Subcutaneous abdominal adipose tissue (tissue), 5 donors: ENCODE measurements around the gene GTF2F2.
A peak's percentile ranks its signal among the peaks of the same experiment; 100 is the strongest.

Experiments
- H3K27ac ChIP-seq: one replicate; pipeline ENCODE4 v1.7.0; 2013; ENCODE audit warnings: low read depth, mild to moderate bottlenecking, inconsistent platforms, low read length, moderate library complexity
- H3K27me3 ChIP-seq, 5 donors: one replicate each; pipeline ENCODE4 v1.7.0; 2013; ENCODE audit warnings: low read length in 5 of 5, inconsistent platforms in 1 of 5; ENCODE audit not compliant: control insufficient read depth in 5 of 5, insufficient read depth in 4 of 5
- H3K36me3 ChIP-seq, 5 donors: one replicate each; pipeline ENCODE4 v1.7.0; 2013; ENCODE audit warnings: low read length in 5 of 5; ENCODE audit not compliant: control insufficient read depth in 5 of 5, insufficient read depth in 5 of 5
- H3K4me1 ChIP-seq, 5 donors: one replicate each; pipeline ENCODE4 v1.7.0; 2013; ENCODE audit warnings: low read length in 5 of 5, mild to moderate bottlenecking in 3 of 5, moderate library complexity in 1 of 5; ENCODE audit not compliant: control insufficient read depth in 5 of 5, insufficient read depth in 5 of 5
- H3K4me3 ChIP-seq, 5 donors: one replicate each; pipeline ENCODE4 v1.7.0; 2013; ENCODE audit warnings: low read length in 5 of 5, low read depth in 1 of 5
- H3K9ac ChIP-seq, 5 donors: one replicate each; pipeline ENCODE4 v1.7.0; 2013; ENCODE audit warnings: low read length in 5 of 5, mild to moderate bottlenecking in 4 of 5, moderate library complexity in 3 of 5
- H3K9me3 ChIP-seq, 5 donors: one replicate each; pipeline ENCODE4 v1.7.0; 2013; ENCODE audit warnings: low read length in 5 of 5; ENCODE audit not compliant: control insufficient read depth in 5 of 5
- donor health status: healthy.
- donor health status: healthy.
- donor health status: healthy.
- donor health status: healthy.
- donor health status: healthy.

GTF2F2 gene

GRCh38 chr13:45303866-45304265 is 183.6 kb downstream of the GTF2F2 start:
- Histone ChIP-seq H3K36me3 (no peaks in the 10 kb centered on the region), H3K27ac (no peak overlapping the region), H3K9me3 (no peaks in the 10 kb centered on the region), H3K4me1 (no peaks in the 10 kb centered on the region), H3K9ac (no peak overlapping the region), H3K4me3 (no peak overlapping the region), H3K27me3 (peaks cover 3 to 10% (median 7%) of the 10 kb centered on the region in 5 donors)

DNA sequence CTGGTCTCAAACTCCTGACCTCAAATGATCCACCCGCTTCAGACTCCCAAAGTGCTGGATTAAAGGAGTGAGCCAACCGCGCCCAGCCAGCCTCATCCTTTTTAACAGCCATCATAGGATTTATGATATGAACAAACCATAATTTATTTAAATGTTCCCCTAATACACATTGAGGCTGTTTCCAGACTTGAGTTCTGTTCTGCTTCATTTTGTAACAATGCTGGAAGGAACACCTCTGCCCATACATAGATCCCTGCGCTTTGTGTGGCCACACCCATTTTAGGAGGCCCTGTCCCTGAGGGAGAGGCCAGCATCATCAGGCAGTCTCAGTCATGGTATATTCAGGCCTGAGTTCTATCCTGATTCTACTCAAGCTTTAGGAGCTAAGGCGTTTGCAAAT is 184.8 kb downstream of the GTF2F2 start:
- no peak overlapping the region for H3K9ac ChIP-seq
- no peaks in the 10 kb centered on the region for H3K9me3 ChIP-seq
- H3K4me1 ChIP-seq: peaks cover 0 to 4% (median 2%) of the 10 kb centered on the region in 5 donors
- no peak overlapping the region for H3K4me3 ChIP-seq
- no peak overlapping the region for H3K27ac ChIP-seq
- H3K27me3 ChIP-seq: peaks cover 3 to 10% (median 7%) of the 10 kb centered on the region in 5 donors
- H3K36me3 ChIP-seq: no peaks in the 10 kb centered on the region

GRCh38 chr13:45306966-45307365 is 186.7 kb downstream of the GTF2F2 start:
- H3K4me3 ChIP-seq: no peak overlapping the region
- H3K27ac ChIP-seq: no peak overlapping the region
- peaks cover 0 to 10% (median 7%) of the 10 kb centered on the region in 5 donors for H3K27me3 ChIP-seq
- no peaks in the 10 kb centered on the region for H3K9me3 ChIP-seq
- no peak overlapping the region for H3K9ac ChIP-seq
- H3K4me1 ChIP-seq: peaks cover 2 to 19% (median 14%) of the 10 kb centered on the region in 5 donors
- no peaks in the 10 kb centered on the region for H3K36me3 ChIP-seq

DNA sequence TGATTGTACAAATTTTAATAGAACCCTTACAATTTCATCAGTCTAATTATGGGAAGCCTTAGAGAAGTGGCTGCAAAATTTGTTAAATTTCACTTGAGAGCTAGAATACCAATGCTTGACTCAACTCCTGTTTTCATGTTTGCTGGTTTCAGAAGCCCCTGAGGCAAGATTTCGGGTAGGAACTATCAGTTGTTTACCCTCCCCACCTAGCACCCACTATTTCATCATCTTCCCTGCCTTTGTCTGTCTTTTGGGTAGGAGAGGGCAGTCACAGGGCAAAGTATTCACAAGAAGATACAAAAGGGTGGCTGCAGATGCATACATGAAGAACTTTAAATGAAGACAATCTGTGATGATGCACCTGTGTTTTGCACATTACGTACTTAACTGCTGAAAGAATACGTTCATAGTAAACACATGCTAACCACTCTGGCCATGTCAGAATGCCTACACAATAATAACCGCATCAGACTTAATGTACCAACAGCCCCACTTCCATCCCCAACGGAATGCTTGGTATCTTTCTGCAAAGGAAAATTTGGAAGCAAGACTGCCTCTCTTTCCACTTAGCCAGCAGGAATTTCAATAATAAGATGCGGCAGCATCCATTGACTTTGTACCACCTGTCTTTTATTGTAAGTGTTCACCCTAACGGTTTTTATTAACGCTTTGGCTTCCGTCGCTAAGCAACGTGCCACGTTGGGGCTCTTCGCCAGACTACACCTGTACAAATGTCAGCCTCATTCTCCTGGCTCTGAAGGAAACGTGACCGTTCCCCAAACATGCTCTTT is 190.2 kb downstream of the GTF2F2 start:
- no peaks in the 10 kb centered on the region for H3K9me3 ChIP-seq
- H3K27ac ChIP-seq: no peak overlapping the region
- peaks cover 0 to 3% (median 0%) of the 10 kb centered on the region in 5 donors for H3K27me3 ChIP-seq
- H3K4me3 ChIP-seq: peak overlapping the region in 3 of 5 donors; percentile 62 to 68 (median 64)
- no peaks in the 10 kb centered on the region for H3K36me3 ChIP-seq
- no peak overlapping the region for H3K9ac ChIP-seq
- H3K4me1 ChIP-seq: peaks cover 2 to 19% (median 14%) of the 10 kb centered on the region in 5 donors

DNA sequence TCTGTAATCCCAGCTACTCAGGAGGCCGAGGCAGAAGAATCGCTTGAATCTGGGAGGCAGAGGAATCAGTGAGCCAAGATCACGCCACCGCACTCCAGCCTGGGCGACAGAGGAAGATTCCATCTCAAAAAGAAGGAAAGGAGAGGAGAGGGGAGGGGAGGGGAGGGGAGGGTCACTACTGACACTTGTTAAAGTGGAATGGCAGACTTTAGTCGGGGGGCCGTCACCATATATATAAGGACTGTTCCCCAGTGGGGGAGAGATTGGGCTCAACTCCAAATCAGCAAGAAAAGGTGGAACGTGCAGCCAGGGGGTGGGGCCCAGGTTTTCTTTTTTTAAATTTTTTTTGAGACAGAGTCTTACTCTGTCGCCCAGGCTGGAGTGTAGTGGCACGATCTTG is 194.5 kb downstream of the GTF2F2 start:
- no peak overlapping the region for H3K4me3 ChIP-seq
- no peaks in the 10 kb centered on the region for H3K36me3 ChIP-seq
- peaks cover 0 to 15% (median 13%) of the 10 kb centered on the region in 5 donors for H3K4me1 ChIP-seq
- no peak overlapping the region for H3K9ac ChIP-seq
- no peak overlapping the region for H3K27ac ChIP-seq
- H3K9me3 ChIP-seq: no peaks in the 10 kb centered on the region
- H3K27me3 ChIP-seq: peaks cover 0 to 3% (median 0%) of the 10 kb centered on the region in 5 donors

DNA sequence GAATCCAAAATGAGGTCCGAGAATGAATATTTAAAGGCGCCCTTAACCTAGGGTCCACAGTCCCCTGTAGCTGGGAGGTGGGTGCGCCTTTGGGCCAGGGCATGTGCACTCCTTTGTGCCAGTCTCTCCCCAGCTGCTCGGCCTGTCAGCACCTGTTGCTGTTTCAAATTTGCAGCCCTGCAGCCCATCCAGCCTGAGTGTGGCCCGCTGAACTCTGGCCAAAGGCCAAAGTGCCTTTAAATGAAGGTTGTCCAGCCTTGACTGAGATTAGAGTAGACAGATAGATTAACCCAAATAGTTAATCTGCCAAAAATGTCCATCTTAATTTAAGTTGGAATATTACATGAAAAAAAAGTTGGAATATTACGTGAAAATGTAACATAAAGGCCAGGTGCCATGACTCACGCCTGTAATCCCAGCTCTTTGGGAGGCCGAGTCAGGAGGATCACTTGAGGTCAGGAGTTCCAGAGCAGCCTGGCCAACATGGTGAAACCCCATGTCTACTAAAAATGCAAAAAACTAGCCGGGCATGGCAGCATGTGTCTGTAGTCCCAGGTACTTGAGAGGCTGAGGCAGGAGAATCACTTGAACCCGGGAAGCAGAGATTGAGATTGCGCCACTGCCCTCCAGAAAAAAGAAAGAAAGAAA is 195.3 kb downstream of the GTF2F2 start:
- H3K36me3 ChIP-seq: no peaks in the 10 kb centered on the region
- H3K9ac ChIP-seq: no peak overlapping the region
- no peak overlapping the region for H3K27ac ChIP-seq
- H3K4me3 ChIP-seq: no peak overlapping the region
- no peaks in the 10 kb centered on the region for H3K9me3 ChIP-seq
- H3K4me1 ChIP-seq: peaks cover 0 to 13% (median 12%) of the 10 kb centered on the region in 5 donors
- H3K27me3 ChIP-seq: peaks cover 0 to 1% (median 0%) of the 10 kb centered on the region in 5 donors

DNA sequence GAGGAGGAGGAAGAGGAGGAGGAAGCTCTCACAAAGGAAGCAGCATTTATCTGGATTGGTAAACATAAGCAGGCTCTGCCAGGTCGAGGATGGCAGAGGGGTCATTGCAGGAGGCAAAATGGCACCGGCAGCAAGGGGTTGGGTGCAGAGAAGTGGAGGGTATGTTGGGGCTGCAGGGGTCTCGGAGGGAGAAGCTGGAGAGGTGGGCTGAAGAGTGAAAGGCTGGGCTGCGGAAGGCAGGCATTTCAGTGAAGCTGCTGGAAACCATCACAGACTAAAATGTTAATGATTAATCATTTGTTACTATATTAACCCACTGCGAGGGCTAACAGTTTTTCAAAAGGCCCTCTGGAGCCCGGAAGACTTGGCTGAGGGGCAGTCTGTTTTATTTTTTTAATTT is 196.0 kb downstream of the GTF2F2 start:
- Histone ChIP-seq H3K27ac (no peak overlapping the region), H3K36me3 (no peaks in the 10 kb centered on the region), H3K9me3 (no peaks in the 10 kb centered on the region), H3K9ac (no peak overlapping the region), H3K4me3 (no peak overlapping the region), H3K4me1 (peaks cover 0 to 9% (median 7%) of the 10 kb centered on the region in 5 donors), H3K27me3 (no peaks in the 10 kb centered on the region)

DNA sequence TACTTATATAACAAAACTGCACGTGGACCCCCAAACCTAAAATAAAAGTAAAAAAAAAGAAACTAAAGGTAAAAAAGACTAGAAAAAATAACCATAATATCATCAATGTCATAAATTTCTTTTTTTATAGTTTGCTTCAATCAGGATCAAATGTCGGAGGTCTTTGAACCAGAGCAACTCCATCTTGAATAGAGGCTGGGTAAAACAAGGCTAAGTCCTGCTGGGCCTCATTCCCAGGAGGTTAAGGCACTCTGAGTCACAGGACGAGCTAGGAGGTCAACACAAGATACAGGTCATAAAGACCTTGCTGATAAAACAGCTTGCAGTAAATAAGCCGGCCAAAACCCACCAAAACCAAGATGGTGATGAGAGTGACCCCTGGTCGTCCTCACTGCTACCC is 196.7 kb downstream of the GTF2F2 start:
- Histone ChIP-seq H3K9me3 (no peaks in the 10 kb centered on the region), H3K4me1 (peaks cover 0 to 9% (median under 1%) of the 10 kb centered on the region in 5 donors), H3K4me3 (no peak overlapping the region), H3K9ac (no peak overlapping the region), H3K27me3 (no peaks in the 10 kb centered on the region), H3K27ac (no peak overlapping the region), H3K36me3 (no peaks in the 10 kb centered on the region)

DNA sequence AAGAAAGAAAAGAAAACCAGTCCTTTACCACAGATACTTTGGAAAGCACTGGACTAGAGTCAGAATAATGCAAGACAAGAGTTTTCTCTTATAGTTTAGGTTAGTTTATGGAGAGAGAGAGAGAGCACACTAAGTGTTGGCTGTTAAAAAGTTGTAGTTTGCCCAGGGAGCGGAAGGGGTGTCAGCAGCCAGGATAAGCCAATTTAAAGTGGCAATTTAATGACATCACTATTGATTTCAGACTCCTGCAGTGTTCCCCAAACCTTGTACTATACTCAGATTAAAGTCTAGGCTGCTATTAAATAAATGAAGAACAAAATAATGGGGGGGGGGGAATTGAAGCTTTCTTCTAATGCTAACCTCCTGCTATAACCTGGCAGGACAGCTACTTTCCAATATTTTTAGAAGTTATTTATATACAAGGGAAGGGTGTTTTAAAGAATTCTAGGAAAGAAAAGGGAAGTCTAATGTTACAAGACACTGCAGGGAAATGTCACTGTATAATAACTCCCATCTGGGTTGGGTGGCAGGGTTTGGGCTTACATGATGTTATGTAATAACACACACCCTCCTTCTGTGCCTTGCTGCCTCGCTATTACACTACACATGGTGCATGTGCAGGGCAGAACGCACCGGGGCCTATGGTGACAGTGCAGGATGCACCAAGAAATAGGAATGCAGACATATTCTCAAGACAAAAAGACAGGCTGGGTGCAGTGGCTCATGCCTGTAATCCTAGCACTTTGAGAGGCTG is 200.7 kb downstream of the GTF2F2 start:
- peaks cover 0 to 4% (median 0%) of the 10 kb centered on the region in 5 donors for H3K27me3 ChIP-seq
- H3K9ac ChIP-seq: no peak overlapping the region
- H3K4me1 ChIP-seq: peaks cover 5 to 23% (median 13%) of the 10 kb centered on the region in 5 donors
- no peaks in the 10 kb centered on the region for H3K36me3 ChIP-seq
- no peak overlapping the region for H3K27ac ChIP-seq
- no peak overlapping the region for H3K4me3 ChIP-seq
- H3K9me3 ChIP-seq: no peaks in the 10 kb centered on the region
